ENCODE data around the gene TMED4. TPM values are rescaled to one million over a fixed set of nuclear protein-coding genes. Genes with fewer than 3 reads are reported as not detected.

Gene TMED4
- total RNA-seq, 1 donor from 2014 or later: 95.8 TPM

- no peak overlapping the region for H3K4me3 Mint-ChIP-seq
- no peaks in the 10 kb centered on the region for H3K9me3 Mint-ChIP-seq
- TF ChIP-seq EZH2phosphoT487 (IDR thresholded peaks at IDR 0.05): no peak
- TF ChIP-seq EZH2 (IDR thresholded peaks at IDR 0.05): no peak
- no peak for TF ChIP-seq CTCF (IDR thresholded peaks at IDR 0.05)
- Histone ChIP-seq H3K27me3 (no peaks in the 10 kb centered on the region), H3K4me3 (no peak overlapping the region), H3K9me3 (ENCODE audit: low read depth) (no peaks in the 10 kb centered on the region), H3K4me2 (no peak overlapping the region), H3K36me3 (no peaks in the 10 kb centered on the region), H3K79me2 (ENCODE audit: low read depth) (peaks cover 97% of the 10 kb centered on the region), H3K27ac (no peak overlapping the region), H4K20me1 (ENCODE audit: low read depth) (peaks cover 66% of the 10 kb centered on the region), H3F3A (ENCODE audit: low read depth) (no peaks in the 10 kb centered on the region), H3K9ac (no peak overlapping the region), H2AFZ (replicated peaks) (no peak overlapping the region), H3K4me1 (no peaks in the 10 kb centered on the region)
- H3K4me1 Mint-ChIP-seq: peaks cover 5% of the 10 kb centered on the region
- H3K36me3 Mint-ChIP-seq: peaks cover 7% of the 10 kb centered on the region
- peaks cover 2% of the 10 kb centered on the region for H3K27me3 Mint-ChIP-seq (ENCODE audit: insufficient read depth, low read depth)
- DNase-seq (ENCODE audit: low spot score): no peak
- H3K27ac Mint-ChIP-seq: no peak overlapping the region
Measured at GRCh38 chr7:44621034-44621749, 39.2 kb upstream of the TMED4 start.

- DNase-seq (ENCODE audit: low spot score): no peak
- no peaks in the 10 kb centered on the region for H3K4me1 ChIP-seq
- H3K4me1 Mint-ChIP-seq: peaks cover 13% of the 10 kb centered on the region
- TF ChIP-seq EZH2phosphoT487 (IDR thresholded peaks at IDR 0.05) (no peak), EZH2 (IDR thresholded peaks at IDR 0.05) (no peak), CTCF (IDR thresholded peaks at IDR 0.05) (no peak)
- H2AFZ ChIP-seq (replicated peaks): no peak overlapping the region
- H3K27ac Mint-ChIP-seq: no peak overlapping the region
- H3K79me2 ChIP-seq (ENCODE audit: low read depth): peaks cover 99% of the 10 kb centered on the region
- peaks cover 4% of the 10 kb centered on the region for H3K36me3 Mint-ChIP-seq
- no peak overlapping the region for H3K9ac ChIP-seq
- H4K20me1 ChIP-seq (ENCODE audit: low read depth): peaks cover 75% of the 10 kb centered on the region
- H3K9me3 ChIP-seq (ENCODE audit: low read depth): no peaks in the 10 kb centered on the region
- H3K9me3 Mint-ChIP-seq: no peaks in the 10 kb centered on the region
- peaks cover 2% of the 10 kb centered on the region for H3K27me3 Mint-ChIP-seq (ENCODE audit: insufficient read depth, low read depth)
- H3K36me3 ChIP-seq: no peaks in the 10 kb centered on the region
- no peaks in the 10 kb centered on the region for H3K27me3 ChIP-seq
- no peak overlapping the region for H3K4me3 ChIP-seq
- no peak overlapping the region for H3K4me3 Mint-ChIP-seq
- no peak overlapping the region for H3K4me2 ChIP-seq
- H3K27ac ChIP-seq: no peak overlapping the region
- H3F3A ChIP-seq (ENCODE audit: low read depth): no peaks in the 10 kb centered on the region
Measured at GRCh38 chr7:44618753-44619152, 36.7 kb upstream of the TMED4 start.

- Histone ChIP-seq H3K9ac (no peak overlapping the region), H3K36me3 (no peaks in the 10 kb centered on the region), H3K9me3 (ENCODE audit: low read depth) (no peaks in the 10 kb centered on the region), H3K4me2 (no peak overlapping the region), H4K20me1 (ENCODE audit: low read depth) (peaks cover 75% of the 10 kb centered on the region), H3K27me3 (no peaks in the 10 kb centered on the region), H3K4me1 (no peaks in the 10 kb centered on the region), H3K79me2 (ENCODE audit: low read depth) (peaks cover 99% of the 10 kb centered on the region), H3K4me3 (no peak overlapping the region), H3F3A (ENCODE audit: low read depth) (no peaks in the 10 kb centered on the region), H2AFZ (replicated peaks) (no peak overlapping the region), H3K27ac (no peak overlapping the region)
- Mint-ChIP-seq H3K36me3 (peaks cover 4% of the 10 kb centered on the region), H3K4me3 (no peak overlapping the region), H3K27ac (no peak overlapping the region), H3K4me1 (peaks cover 11% of the 10 kb centered on the region), H3K9me3 (no peaks in the 10 kb centered on the region), H3K27me3 (ENCODE audit: insufficient read depth, low read depth) (peaks cover 4% of the 10 kb centered on the region)
- no peak for DNase-seq (ENCODE audit: low spot score)
- TF ChIP-seq EZH2phosphoT487 (IDR thresholded peaks at IDR 0.05) (no peak), EZH2 (IDR thresholded peaks at IDR 0.05) (no peak), CTCF (IDR thresholded peaks at IDR 0.05) (no peak)
Measured at GRCh38 chr7:44618045-44618444, 36.0 kb upstream of the TMED4 start.

Measured in neural progenitor cell (in vitro differentiated cells).